ACC112 (cell line): ENCODE data around the gene HOXA10.
A peak's percentile ranks its signal among the peaks of the same experiment; 100 is the strongest.

Source experiments
- H2AFZ ChIP-seq: fragments of 200-600 bp; sonication (generic); one replicate; pipeline ENCODE4 v1.6.0; 2017; ENCODE audit warnings: antibody characterized with exemption, low read length; ENCODE audit not compliant: unreplicated experiment
- H3K27ac ChIP-seq: fragments of 200-600 bp; sonication (generic); 2 replicates; pipeline ENCODE4 v1.5.1; 2014; ENCODE audit warnings: low read depth, mild to moderate bottlenecking, antibody characterized with exemption, low read length, moderate library complexity
- H3K27me3 ChIP-seq: fragments of 200-600 bp; sonication (generic); 2 replicates; pipeline ENCODE4 v1.6.1; 2014; ENCODE audit warnings: mild to moderate bottlenecking, antibody characterized with exemption, low read length, moderate library complexity, mixed read lengths; ENCODE audit not compliant: insufficient read depth
- H3K36me3 ChIP-seq: fragments of 200-600 bp; sonication (generic); 2 replicates; pipeline ENCODE4 v1.6.1; 2016; ENCODE audit warnings: mild to moderate bottlenecking, antibody characterized with exemption, low read length, moderate library complexity, mixed read lengths; ENCODE audit not compliant: insufficient read depth
- H3K4me1 ChIP-seq: fragments of 200-600 bp; sonication (generic); one replicate; pipeline ENCODE4 v1.6.1; 2016; ENCODE audit warnings: low read length, mixed read lengths; ENCODE audit not compliant: insufficient read depth, unreplicated experiment, control insufficient read depth
- H3K4me3 ChIP-seq: fragments of 200-600 bp; sonication (generic); 2 replicates; pipeline ENCODE4 v1.5.1; 2014; ENCODE audit warnings: mild to moderate bottlenecking, low read depth, low read length
- H3K79me2 ChIP-seq: fragments of 200-600 bp; sonication (generic); one replicate; pipeline ENCODE4 v1.6.0; 2016; ENCODE audit warnings: low read length; ENCODE audit not compliant: control insufficient read depth, unreplicated experiment, insufficient read depth

The HOXA10 gene

DNA sequence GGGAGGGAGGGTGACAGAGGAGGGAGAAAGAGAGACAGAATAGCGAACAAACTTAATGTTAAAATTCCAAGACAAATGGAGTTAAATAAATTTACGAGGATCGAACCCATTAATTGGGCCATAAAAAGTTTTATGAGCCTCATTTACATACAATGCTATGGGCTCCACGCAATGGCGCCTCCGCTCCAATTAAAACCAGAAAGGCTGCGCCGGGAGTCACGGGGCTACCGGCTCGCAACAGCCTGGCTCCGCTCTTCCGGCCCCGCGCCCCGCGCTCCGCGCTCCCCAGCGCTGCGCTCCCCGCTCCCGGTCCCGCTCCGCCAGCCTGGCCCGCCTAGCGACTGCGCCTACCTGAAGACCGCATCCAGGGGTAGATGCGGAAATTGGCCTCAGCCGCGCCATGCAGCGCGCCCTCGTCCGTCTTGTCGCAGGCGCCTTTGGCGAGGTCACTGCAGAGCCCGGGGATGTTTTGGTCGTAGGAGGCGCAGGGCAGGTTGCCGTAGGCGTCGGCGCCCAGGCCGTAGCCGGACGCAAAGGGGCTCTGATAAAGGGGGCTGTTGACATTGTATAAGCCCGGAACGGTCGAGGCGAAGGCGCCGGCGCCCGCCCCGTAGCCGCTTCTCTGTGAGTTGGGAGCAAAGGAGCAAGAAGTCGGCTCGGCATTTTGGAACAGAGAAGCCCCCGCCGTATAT is 18.2 kb downstream of the HOXA10 start:
- peaks cover 99% of the 10 kb centered on the region for H3K27me3 ChIP-seq

DNA sequence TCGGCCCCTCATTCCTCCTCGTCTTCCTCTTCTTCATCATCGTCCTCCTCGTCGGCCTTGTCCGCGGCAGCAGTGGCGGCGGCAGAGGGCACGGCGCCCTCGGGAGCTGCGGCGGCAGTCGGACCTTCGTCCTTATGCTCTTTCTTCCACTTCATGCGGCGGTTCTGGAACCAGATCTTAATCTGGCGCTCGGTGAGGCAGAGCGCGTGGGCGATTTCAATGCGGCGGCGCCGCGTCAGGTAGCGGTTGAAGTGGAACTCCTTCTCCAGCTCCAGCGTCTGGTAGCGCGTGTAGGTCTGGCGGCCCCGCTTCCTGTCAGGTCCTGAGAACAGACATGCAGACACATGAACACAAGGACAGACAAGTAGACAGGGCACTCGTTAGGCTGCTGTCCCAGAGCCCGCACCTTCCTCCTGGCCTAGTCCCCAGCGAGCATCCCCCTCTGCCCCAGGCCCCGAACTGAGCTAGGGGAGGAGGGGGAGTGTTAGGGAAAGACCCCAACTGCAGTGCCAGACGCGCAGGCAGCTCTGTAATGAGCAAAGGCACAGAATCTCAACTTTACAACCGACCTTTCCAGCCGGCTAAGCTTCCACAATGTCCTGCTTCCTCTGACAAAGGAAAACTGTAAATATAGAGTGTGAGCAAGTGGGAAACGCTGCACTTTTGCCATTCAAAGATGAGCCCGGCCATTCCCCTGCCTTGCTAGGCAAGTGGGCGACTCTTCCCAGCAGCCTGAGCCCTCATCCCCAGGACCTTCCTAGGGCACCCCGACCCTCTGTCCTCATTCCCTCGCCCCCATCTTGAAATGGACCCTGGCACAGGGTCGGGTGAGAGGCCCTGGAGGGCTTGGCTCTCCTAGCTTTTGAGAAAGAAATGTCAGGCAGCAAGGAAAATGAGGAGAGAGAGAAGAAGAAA is 19.0 kb downstream of the HOXA10 start:
- H3K27ac ChIP-seq, result no peak overlapping the region
- peak overlapping the region; percentile 63; the same call in 1 of the 2 replicates for H3K4me3 ChIP-seq
- H3K79me2 ChIP-seq, result no peaks in the 10 kb centered on the region
- no peaks in the 10 kb centered on the region for H3K4me1 ChIP-seq
- peaks cover 98% of the 10 kb centered on the region for H3K27me3 ChIP-seq
- no peaks in the 10 kb centered on the region for H3K36me3 ChIP-seq
- H2AFZ ChIP-seq, result no peak overlapping the region

More for the DNA sequence above, 18.2 kb downstream of the HOXA10 start:
- no peak overlapping the region for H2AFZ ChIP-seq
- H3K27ac ChIP-seq, result no peak overlapping the region
- peak overlapping the region; percentile 36; the same call in 1 of the 2 replicates for H3K4me3 ChIP-seq
- no peaks in the 10 kb centered on the region for H3K79me2 ChIP-seq
- H3K4me1 ChIP-seq, result no peaks in the 10 kb centered on the region
- H3K36me3 ChIP-seq, result no peaks in the 10 kb centered on the region

DNA sequence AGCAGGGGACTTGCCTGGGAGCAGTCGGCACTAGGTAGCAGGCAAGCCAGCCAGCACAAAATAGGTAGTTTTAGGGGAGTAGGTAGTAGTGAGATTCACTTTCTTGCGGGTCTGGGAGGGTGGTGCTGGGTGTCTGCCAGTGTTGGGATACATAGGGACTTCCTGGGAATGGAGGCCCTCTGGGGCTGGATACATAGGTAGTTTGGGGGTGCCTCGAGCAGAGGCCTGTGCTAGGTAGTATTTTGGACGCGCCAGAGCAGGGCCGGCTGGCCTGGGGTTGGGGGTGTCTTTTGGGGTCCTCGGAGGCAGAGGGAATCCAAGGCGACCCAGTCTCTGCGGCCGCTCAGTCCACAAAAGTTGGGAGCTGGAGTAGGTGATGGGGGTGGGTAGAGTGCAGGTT is 19.8 kb downstream of the HOXA10 start:
- Histone ChIP-seq H3K27ac (no peak overlapping the region), H2AFZ (no peak overlapping the region), H3K36me3 (no peaks in the 10 kb centered on the region), H3K4me3 (peak overlapping the region; percentile 63; the same call in 1 of the 2 replicates), H3K4me1 (no peaks in the 10 kb centered on the region), H3K27me3 (peaks cover 98% of the 10 kb centered on the region), H3K79me2 (no peaks in the 10 kb centered on the region)

DNA sequence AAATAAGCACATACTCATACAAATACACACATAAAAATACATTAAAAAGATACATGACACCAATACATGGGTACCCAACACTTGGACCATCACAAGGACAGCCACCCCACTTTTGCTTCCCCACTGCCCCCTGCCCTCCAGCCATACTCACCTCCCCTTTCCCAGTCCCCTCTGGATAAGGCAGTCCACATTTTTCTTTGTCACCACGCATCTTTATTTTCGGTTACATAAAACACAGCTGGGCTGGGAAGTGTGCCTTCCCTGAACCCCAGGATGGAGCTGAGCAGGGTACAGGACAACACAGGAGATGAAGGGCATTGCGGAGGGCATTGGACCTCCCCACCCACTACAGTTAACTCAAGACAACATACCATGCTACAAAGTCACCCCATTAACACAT is 20.6 kb downstream of the HOXA10 start:
- Histone ChIP-seq H3K27ac (no peak overlapping the region), H3K4me3 (no peak overlapping the region), H3K27me3 (peaks cover 98% of the 10 kb centered on the region), H3K4me1 (no peaks in the 10 kb centered on the region), H3K79me2 (no peaks in the 10 kb centered on the region), H2AFZ (no peak overlapping the region), H3K36me3 (no peaks in the 10 kb centered on the region)

DNA sequence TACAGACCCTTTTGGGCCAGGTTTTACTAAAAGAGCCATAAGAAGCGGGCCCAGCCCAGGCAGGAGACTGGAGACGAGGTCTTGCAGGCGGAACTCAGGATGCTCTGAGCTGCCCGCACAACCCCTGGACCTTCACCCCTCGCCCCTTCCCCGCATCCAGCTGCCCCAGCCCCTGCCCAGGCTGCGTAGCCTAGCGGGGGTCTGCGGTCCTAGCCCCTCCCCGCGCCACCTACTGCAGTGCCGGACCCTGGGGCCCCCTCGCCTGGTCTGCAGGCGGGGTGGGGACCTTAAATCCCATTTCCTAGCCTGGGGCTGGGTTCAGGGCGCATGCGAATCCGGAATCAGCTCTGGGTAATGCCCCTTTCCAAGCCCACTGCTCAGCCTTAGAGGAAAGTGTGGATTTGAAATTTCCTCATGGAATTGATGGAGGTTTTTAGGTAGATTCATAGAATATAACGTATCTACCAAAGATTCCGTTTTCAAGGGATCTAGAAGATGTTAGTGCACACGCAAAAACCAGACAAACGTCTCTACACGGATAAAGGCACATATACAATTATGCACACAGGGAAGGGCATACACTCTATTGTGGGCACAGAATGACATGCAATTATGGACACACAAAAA is 21.2 kb downstream of the HOXA10 start:
- Histone ChIP-seq H3K27me3 (peaks cover 98% of the 10 kb centered on the region), H2AFZ (no peak overlapping the region), H3K27ac (no peak overlapping the region), H3K36me3 (no peaks in the 10 kb centered on the region), H3K4me1 (no peaks in the 10 kb centered on the region), H3K4me3 (no peak overlapping the region), H3K79me2 (no peaks in the 10 kb centered on the region)

DNA sequence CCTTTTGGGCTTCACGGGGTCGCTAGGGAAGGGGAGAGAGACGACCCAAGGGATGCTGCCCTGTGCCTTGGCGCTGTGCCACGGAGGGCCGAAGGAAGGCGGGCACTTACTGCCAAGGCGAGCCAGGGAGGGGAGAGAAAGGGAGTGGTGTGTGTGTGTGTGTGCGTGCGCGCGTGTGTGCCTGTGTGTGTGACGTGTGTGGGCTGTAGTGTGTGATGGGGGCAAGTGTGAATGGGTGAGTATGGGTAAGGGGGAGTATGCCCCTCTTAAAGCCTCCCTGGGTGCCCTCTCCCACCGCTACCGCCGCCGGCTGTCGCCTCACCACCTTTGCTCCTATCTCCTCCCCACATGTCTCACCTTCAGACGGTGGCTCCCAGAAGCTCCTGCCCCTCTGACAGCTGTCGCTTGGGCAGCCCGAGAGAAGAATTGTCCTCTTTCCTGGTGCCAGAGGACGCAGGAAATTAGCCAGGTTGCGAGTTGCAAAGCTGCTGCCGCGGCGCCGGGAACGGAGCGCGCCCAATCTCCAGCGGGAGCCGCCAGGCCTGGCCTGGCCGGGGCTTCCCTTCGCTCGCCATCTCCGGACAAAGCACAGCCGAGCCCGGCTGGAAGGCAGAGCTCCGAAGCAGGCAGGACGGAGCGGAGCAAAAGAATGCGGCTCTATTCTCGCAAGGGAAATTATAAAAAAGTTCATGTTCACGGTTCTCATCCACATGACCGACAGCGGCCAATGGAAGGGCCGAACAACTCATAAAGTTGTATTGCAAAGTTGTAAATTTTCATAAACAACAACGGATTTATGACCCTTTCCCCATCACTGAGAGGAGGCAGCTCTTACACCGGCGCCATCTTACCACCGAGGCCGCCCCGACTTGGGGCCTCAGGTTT is 21.9 kb downstream of the HOXA10 start, which contains the start of gene HOXA3:
TSS of gene HOXA3 (minus strand) at position 653 of the 885 bp plus-strand sequence. CDS start 41,943 bp downstream, outside the sequence.
- Histone ChIP-seq H2AFZ (no peak within 1 kb of the TSS), H3K27me3 (peaks cover 98% of the 10 kb centered on the region), H3K79me2 (no peaks in the 10 kb centered on the region), H3K4me3 (no peak within 1 kb of the TSS; the same call in 1 of the 2 replicates), H3K36me3 (no peaks in the 10 kb centered on the region), H3K27ac (no peak within 1 kb of the TSS), H3K4me1 (no peaks in the 10 kb centered on the region)

DNA sequence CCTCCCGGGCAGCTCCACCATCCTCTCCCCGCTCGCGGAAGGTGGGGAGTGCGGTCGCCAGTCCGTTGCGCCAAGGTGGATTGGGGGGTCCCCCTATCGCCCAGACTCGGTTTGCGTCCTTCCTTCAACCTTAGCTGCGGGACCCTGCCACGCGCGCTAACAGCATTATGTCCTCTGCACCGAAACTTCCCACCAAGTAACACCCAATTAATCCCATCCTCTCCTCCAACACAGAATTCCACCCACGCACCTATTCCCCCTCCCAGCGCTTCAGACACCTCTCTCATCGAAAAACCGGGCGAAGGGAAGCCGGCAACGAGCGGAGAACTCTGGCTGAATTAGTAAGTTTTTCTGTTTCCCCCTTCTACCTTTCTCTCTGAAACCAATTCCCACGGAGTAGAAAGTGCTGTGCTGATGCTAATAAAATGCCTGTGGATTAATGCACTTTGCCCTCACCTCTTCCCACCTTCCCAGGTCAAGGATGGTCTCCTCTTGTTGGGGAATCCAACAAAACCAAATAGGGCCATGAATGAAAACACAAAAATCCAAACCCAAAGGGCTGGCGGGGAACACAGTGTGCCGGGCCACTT is 22.7 kb downstream of the HOXA10 start:
- Histone ChIP-seq H3K27me3 (peaks cover 98% of the 10 kb centered on the region), H3K4me3 (peak overlapping the region; percentile 53), H3K27ac (no peak overlapping the region)

DNA sequence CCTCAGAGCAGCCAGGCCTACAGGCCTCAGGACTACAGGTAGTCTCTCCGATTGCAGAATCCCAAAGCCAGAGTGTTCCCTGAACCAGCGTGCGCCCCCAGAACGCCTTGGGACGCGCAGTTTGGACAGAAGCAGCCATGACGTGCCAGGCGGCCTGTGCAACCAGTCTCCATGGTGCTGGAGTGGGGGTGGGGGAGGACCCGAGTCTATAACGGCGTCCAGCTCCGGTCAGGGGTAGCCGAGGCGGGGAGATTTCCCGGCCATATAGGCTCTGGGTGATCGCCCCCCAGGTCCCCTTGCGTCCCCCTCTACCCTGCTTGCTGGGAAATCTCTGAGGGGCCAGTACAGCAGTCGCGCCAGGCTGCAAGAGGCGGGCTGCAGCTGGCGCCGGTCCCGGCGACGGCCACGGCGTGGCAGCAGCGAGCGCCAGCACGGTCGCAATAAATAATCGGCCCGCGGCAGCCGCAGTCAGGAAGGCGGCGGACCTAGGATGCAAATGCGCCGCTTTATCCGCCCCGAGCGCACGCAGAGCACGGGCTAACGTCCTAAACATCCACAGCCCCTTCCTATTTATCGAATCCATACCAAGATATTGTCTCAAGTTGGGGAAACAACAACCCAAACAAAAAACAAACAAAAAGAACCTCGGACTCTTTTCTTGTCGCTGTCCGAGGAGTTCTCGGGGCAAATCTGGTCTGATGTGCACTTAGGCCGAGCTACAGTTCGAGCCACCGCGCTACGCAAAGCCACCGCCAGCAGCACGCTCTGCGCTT is 23.4 kb downstream of the HOXA10 start:
- peak overlapping the region; percentile 53 for H3K4me3 ChIP-seq
- no peaks in the 10 kb centered on the region for H3K4me1 ChIP-seq
- H3K27ac ChIP-seq, result no peak overlapping the region
- H3K36me3 ChIP-seq, result no peaks in the 10 kb centered on the region
- no peak overlapping the region for H2AFZ ChIP-seq
- peaks cover 98% of the 10 kb centered on the region for H3K27me3 ChIP-seq
- H3K79me2 ChIP-seq, result no peaks in the 10 kb centered on the region

More for the DNA sequence above, 22.7 kb downstream of the HOXA10 start:
- no peaks in the 10 kb centered on the region for H3K36me3 ChIP-seq
- no peaks in the 10 kb centered on the region for H3K4me1 ChIP-seq
- no peaks in the 10 kb centered on the region for H3K79me2 ChIP-seq
- H2AFZ ChIP-seq, result no peak overlapping the region

DNA sequence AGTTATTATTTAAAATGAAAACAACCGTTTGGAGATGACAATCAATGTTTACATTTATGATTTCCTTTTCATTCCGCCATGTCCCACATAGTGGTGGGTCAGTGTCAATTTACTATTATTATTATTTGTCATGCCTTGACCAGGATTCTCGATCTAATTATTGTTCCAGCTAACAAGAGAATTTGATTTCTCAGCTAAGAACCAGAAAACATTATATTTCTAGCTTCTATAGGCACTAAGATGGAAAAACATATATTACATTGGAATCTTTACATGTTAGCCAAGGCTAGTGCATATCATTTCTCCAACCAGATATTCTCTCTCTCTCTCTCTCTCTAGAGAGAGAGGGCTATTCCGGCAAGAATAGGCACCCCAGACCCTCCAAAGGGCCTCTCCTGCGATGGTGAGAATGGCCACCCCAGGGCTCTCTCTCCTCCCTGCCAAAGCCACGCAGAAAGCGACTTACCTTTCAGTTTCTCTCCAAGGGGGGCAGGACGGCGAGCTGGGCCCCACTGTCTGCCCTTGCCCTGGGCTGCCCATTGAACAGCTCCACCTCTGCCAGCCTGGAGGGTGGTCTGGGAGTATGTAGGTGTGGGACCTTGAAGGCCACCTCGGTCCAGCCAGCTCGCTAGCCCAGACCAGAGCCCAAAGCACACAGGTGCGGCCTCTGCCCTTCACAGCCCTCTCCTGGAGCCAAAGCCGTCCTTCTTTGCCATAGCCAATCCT is 24.1 kb downstream of the HOXA10 start:
- no peak overlapping the region for H3K27ac ChIP-seq
- H2AFZ ChIP-seq, result no peak overlapping the region
- H3K36me3 ChIP-seq, result no peaks in the 10 kb centered on the region
- H3K27me3 ChIP-seq, result peaks cover 98% of the 10 kb centered on the region
- no peaks in the 10 kb centered on the region for H3K79me2 ChIP-seq
- peak overlapping the region; percentile 53; the same call in 1 of the 2 replicates for H3K4me3 ChIP-seq
- no peaks in the 10 kb centered on the region for H3K4me1 ChIP-seq
